GM13977 (cell line): ENCODE results near the gene COL4A3.
A peak's percentile ranks its signal among the peaks of the same experiment; 100 is the strongest.
"Not testable (repeated sequence)": the region's sequence is repeated elsewhere in the genome, so short reads cannot be mapped to it uniquely, and the experiment has no call there.

Experiments
- DNase-seq: peaks from one replicate; pipeline ENCODE4 v3.0.0; 2012; ENCODE audit warnings: low spot score
- CTCF ChIP-seq: IDR thresholded peaks from 2 replicates; pipeline ENCODE4 v1.5.1; 2012; ENCODE audit warnings: mild to moderate bottlenecking, control low read depth; ENCODE audit not compliant: insufficient read depth; ENCODE audit errors: extremely low read depth, missing control alignments
- in situ Hi-C: fragments of 300-500 bp; cut with MboI; formaldehyde crosslinking; loops from one replicate; pipeline ENCODE4 v1.12.0; 2022; ENCODE audit warnings: low sequenced_read_pairs, low pct_unique_long_range_greater_than_20kb, mixed read lengths, inconsistent platforms; ENCODE audit not compliant: unreplicated experiment

The COL4A3 gene

GRCh38 chr2:227163485-227163997 is 883 bp upstream of the COL4A3 start:
- TF ChIP-seq CTCF: no peak
- DNase-seq: peak; percentile 63
- in situ Hi-C loops: no loop called here

- peak; percentile 69 for DNase-seq
- in situ Hi-C loops: no loop called here
- no peak for TF ChIP-seq CTCF
Measured at GRCh38 chr2:227164763-227165291, 403 bp downstream of the COL4A3 start.

GRCh38 chr2:227171779-227172178 is 7.4 kb downstream of the COL4A3 start:
- DNase-seq, in situ Hi-C loops: not testable (repeated sequence)

GRCh38 chr2:227177592-227178336 is 13.3 kb downstream of the COL4A3 start:
- TF ChIP-seq CTCF: no peak
- no peak for DNase-seq

GRCh38 chr2:227179988-227180685 is 15.7 kb downstream of the COL4A3 start:
- in situ Hi-C loops: no loop called here
- no peak for DNase-seq
- no peak for TF ChIP-seq CTCF

More at GRCh38 chr2:227177592-227178336, 13.3 kb downstream of the COL4A3 start:
- in situ Hi-C loops: no loop called here

GRCh38 chr2:227180770-227181169 is 16.3 kb downstream of the COL4A3 start:
- DNase-seq: no peak
- in situ Hi-C loops: no loop called here
- no peak for TF ChIP-seq CTCF

- no peak for TF ChIP-seq CTCF
- no peak for DNase-seq
- in situ Hi-C loops: no loop called here
Measured at GRCh38 chr2:227182765-227183164, 18.3 kb downstream of the COL4A3 start.
